Endothelial cell of umbilical vein (primary cell): Measurements from ENCODE around the gene SLC4A5. TPM values are rescaled to one million over a fixed set of nuclear protein-coding genes. Genes with fewer than 3 reads are reported as not detected.

Experiments used
- BruUV-seq: library from RNA; stranded (reverse); fragments of 400-500 nt; replicated peaks from 2 replicates; lab custom pipeline; 2021; lab: Mats Ljungman, UMichigan
- CTCF ChIA-PET: fragments of 300-600, 350-600 bp; sonication (Branson Sonifier 250); formaldehyde crosslinking; loops from one replicate; lab custom pipeline; 2021; ENCODE audit warnings: antibody characterized with exemption, inconsistent platforms; lab: Charles Lee
- POLR2A ChIA-PET: fragments of 300-600, 350-600 bp; sonication (Branson Sonifier 250); formaldehyde crosslinking; loops from one replicate; lab custom pipeline; 2021; ENCODE audit warnings: antibody characterized with exemption, inconsistent platforms; lab: Charles Lee
- DNase-seq: peaks from one replicate; pipeline ENCODE4 v3.0.0-alpha.2; 2011; ENCODE audit warnings: low read depth, low spot score
- FAIRE-seq: peaks from 2 replicates; lab custom pipeline; 2011; peaks lifted over from hg19 to GRCh38; lab: Jason Lieb, UNC
- H2AFZ ChIP-seq: 2 replicates; pipeline ENCODE4 v1.6.0; 2012; ENCODE audit warnings: low read depth, low read length, control low read depth, inconsistent platforms
- H3K27ac ChIP-seq: 2 replicates; pipeline ENCODE4 v1.5.1; 2011; ENCODE audit warnings: low read depth, mild to moderate bottlenecking, control low read depth, low read length, moderate library complexity; ENCODE audit not compliant: insufficient read depth
- H3K27me3 ChIP-seq, 2 experiments: 2 replicates each; pipeline versions ENCODE4 v1.6.0 to v1.6.1; 2011; ENCODE audit warnings: low read length in 2 of 2, mixed read lengths in 1 of 2; ENCODE audit not compliant: control insufficient read depth in 2 of 2, insufficient read depth in 2 of 2
- H3K36me3 ChIP-seq, 2 experiments: 2 replicates in 1 of 2; 3 replicates in 1 of 2; pipeline ENCODE4 v1.5.1; 2011; ENCODE audit warnings: low read length in 2 of 2, mild to moderate bottlenecking in 1 of 2, moderate library complexity in 1 of 2; ENCODE audit not compliant: control insufficient read depth in 2 of 2, insufficient read depth in 2 of 2; ENCODE audit errors: extremely low read depth in 1 of 2
- H3K4me1 ChIP-seq: 3 replicates; pipeline ENCODE4 v1.5.1; 2011; ENCODE audit warnings: mild to moderate bottlenecking, low read length; ENCODE audit not compliant: control insufficient read depth, insufficient read depth; ENCODE audit errors: extremely low read depth
- H3K4me2 ChIP-seq: 2 replicates; pipeline ENCODE4 v1.6.1; 2011; ENCODE audit warnings: low read length, control low read depth, mixed read lengths; ENCODE audit not compliant: insufficient read depth
- H3K4me3 ChIP-seq, 3 experiments: fragments of 200-600 bp in 1 of 3; sonication (generic), shearing (Covaris generic) in 1 of 3; replicated peaks in 1 of 3; 2 replicates each; pipeline ENCODE4 v1.5.1; 2011 to 2016; ENCODE audit warnings: control low read depth in 3 of 3, low read length in 3 of 3, mild to moderate bottlenecking in 2 of 3, inconsistent platforms in 1 of 3, low read depth in 1 of 3, moderate library complexity in 1 of 3; ENCODE audit not compliant: insufficient read depth in 1 of 3
- H3K79me2 ChIP-seq: 2 replicates; pipeline ENCODE4 v1.6.0; 2012; ENCODE audit warnings: low read length, inconsistent platforms; ENCODE audit not compliant: control insufficient read depth, insufficient read depth
- H3K9ac ChIP-seq: replicated peaks from 2 replicates; pipeline ENCODE3; 2011; ENCODE audit warnings: low read length, control low read depth; ENCODE audit not compliant: insufficient read depth; ENCODE audit errors: extremely low read depth
- H3K9me1 ChIP-seq: replicated peaks from 3 replicates; pipeline ENCODE4 v1.6.0; 2011; ENCODE audit warnings: mild to moderate bottlenecking, low read length; ENCODE audit not compliant: control insufficient read depth, insufficient read depth; ENCODE audit errors: extremely low read depth
- H3K9me3 ChIP-seq: replicated peaks from 2 replicates; pipeline ENCODE4 v1.5.1; 2012; ENCODE audit warnings: low read length, inconsistent platforms; ENCODE audit not compliant: control insufficient read depth, insufficient read depth
- H4K20me1 ChIP-seq: replicated peaks from 2 replicates; pipeline ENCODE3; 2011; ENCODE audit warnings: mild to moderate bottlenecking, low read length; ENCODE audit not compliant: control insufficient read depth, insufficient read depth; ENCODE audit errors: extremely low read depth
- CTCF ChIP-seq, 2 donors: IDR thresholded peaks; 1 replicate in 1 of 2; 2 replicates in 1 of 2; pipeline ENCODE4 v1.5.1; 2011; ENCODE audit warnings: low read length in 2 of 2, mild to moderate bottlenecking in 2 of 2, moderate library complexity in 2 of 2, control low read depth in 1 of 2, inconsistent platforms in 1 of 2, low read depth in 1 of 2; ENCODE audit not compliant: insufficient read depth in 1 of 2; ENCODE audit errors: extremely low read depth in 1 of 2
- EZH2 ChIP-seq: IDR thresholded peaks from 2 replicates; pipeline ENCODE4 v1.6.1; 2012; ENCODE audit warnings: borderline replicate concordance, low read depth, mild to moderate bottlenecking, moderate library complexity, low read length, inconsistent platforms; ENCODE audit not compliant: severe bottlenecking
- FOS ChIP-seq: IDR thresholded peaks from 2 replicates; pipeline ENCODE4 v1.6.1; 2011; ENCODE audit warnings: mild to moderate bottlenecking, low read length, moderate library complexity, borderline replicate concordance; ENCODE audit not compliant: insufficient read depth
- GATA2 ChIP-seq: IDR thresholded peaks from 2 replicates; pipeline ENCODE4 v1.7.0; 2011; ENCODE audit warnings: low read depth, mild to moderate bottlenecking, moderate library complexity, mixed read lengths, low read length; ENCODE audit not compliant: insufficient read length, insufficient read depth
- JUN ChIP-seq: IDR thresholded peaks from 2 replicates; pipeline ENCODE4 v1.6.1; 2011; ENCODE audit warnings: borderline replicate concordance, low read depth; ENCODE audit not compliant: insufficient read length, insufficient read depth
- MAX ChIP-seq: IDR thresholded peaks from 2 replicates; pipeline ENCODE4 v1.6.1; 2011; ENCODE audit not compliant: insufficient read depth, insufficient read length
- MYC ChIP-seq: IDR thresholded peaks from one replicate; pipeline ENCODE4 v1.6.1; 2011; ENCODE audit warnings: mild to moderate bottlenecking, low read depth, low read length
- POLR2A ChIP-seq: IDR thresholded peaks from 2 replicates; pipeline ENCODE4 v1.6.1; 2012; ENCODE audit warnings: low read depth, mild to moderate bottlenecking, control low read depth, low read length
- POLR2AphosphoS5 ChIP-seq: IDR thresholded peaks from 2 replicates; pipeline ENCODE4 v1.6.1; 2012; ENCODE audit warnings: low read depth, mild to moderate bottlenecking, control low read depth, low read length, moderate library complexity; ENCODE audit not compliant: insufficient read depth
- dilution Hi-C: fragments of 300-500 bp; cut with MboI; formaldehyde crosslinking; loops from one replicate; pipeline ENCODE4 v1.15.0; 2019; ENCODE audit warnings: low sequenced_read_pairs; ENCODE audit not compliant: extremely low pct_ligation_motif_present
- intact Hi-C: fragments of 100-400 bp; cut with micrococcal nuclease; formaldehyde crosslinking; loops from one replicate; pipeline ENCODE4 v1.10.0; 2022
- polyA plus RNA-seq, 4 experiments: library from polyadenylated mRNA; depleted of rRNA in 3 of 4; stranded (reverse) in 3 of 4; unstranded in 1 of 4; fragments of >200 nt; gene quantifications; 2 replicates each; pipeline versions ENCODE4 v1.2.1 to v1.2.3, GENCODE V29; 2011 to 2012; ENCODE audit warnings: missing spikeins in 1 of 4
- total RNA-seq: library from RNA; stranded (reverse); gene quantifications from 2 replicates; pipeline ENCODE4 v1.2.3, GENCODE V29; 2021

SLC4A5 gene
- total and polyA plus RNA-seq, 2 donors (not counting 3 experiments of a cell fraction or from before 2014, with no cell fraction given): 0.12 to 0.97 TPM

- H2AFZ ChIP-seq: no peak overlapping the region
- ChIA-PET POLR2A (no interaction called here), CTCF (no interaction called here)
- TF ChIP-seq POLR2AphosphoS5: no peak
- no peak for TF ChIP-seq MYC
- TF ChIP-seq FOS: no peak
- TF ChIP-seq MAX: no peak
- no peak for TF ChIP-seq GATA2
- TF ChIP-seq EZH2: no peak
- TF ChIP-seq CTCF (IDR thresholded peaks at IDR 0.05; ENCODE audit: extremely low read depth in 1 of 2, insufficient read depth in 1 of 2, low read depth in 1 of 2, low read length in 2 of 2): no peak
- no peak for TF ChIP-seq JUN
- TF ChIP-seq POLR2A: no peak
- no peak for DNase-seq
- no peak overlapping the region for H3K9ac ChIP-seq
- H3K9me3 ChIP-seq: no peaks in the 10 kb centered on the region
- H3K4me1 ChIP-seq: no peaks in the 10 kb centered on the region
- no peak overlapping the region for H3K4me2 ChIP-seq
- no peaks in the 10 kb centered on the region for H3K36me3 ChIP-seq
- no peak overlapping the region for H3K27ac ChIP-seq
- no peaks in the 10 kb centered on the region for H4K20me1 ChIP-seq
- H3K4me3 ChIP-seq: no peak overlapping the region
- H3K27me3 ChIP-seq: peaks cover 0 to 2% of the 10 kb centered on the region in 2 experiments
- no peaks in the 10 kb centered on the region for H3K9me1 ChIP-seq
- FAIRE-seq: no peak
- intact Hi-C loops (loop anchor here (10.0 kb wide), 1 partner anchor 431 kb away; the partner anchor contains the start of gene STAMBP), dilution Hi-C loops (no loop called here)
- H3K79me2 ChIP-seq: no peaks in the 10 kb centered on the region
- no TSS peak for BruUV-seq
Measured at GRCh38 chr2:74255660-74256213, 87.5 kb downstream of the SLC4A5 start.
